ENCODE data around the gene SKIC3. TPM values are rescaled to one million over a fixed set of nuclear protein-coding genes. Genes with fewer than 3 reads are reported as not detected.

Gene SKIC3
- total and polyA plus RNA-seq, 4 experiments from 2014 or later = 46.4 to 99.9 (median 71.3) TPM

DNA sequence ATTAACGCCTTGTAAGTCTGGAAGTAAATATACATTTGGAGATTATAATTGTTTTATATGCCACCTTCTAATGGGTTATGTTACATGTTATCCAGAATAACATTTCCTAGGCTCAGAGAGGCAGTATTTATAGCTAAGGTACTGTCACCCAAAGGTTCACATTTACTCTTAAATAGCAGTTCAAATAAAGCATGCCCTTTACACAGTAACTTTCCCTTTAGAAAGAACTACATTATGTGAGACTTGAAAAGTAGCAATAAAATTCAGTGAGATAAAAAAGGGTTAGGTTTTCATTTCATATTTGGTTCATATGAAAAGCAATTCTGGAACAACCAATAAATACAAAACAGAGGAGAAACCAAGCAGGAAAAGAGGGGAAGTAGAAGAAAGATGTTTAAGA, 35.1 kb downstream of the SKIC3 start:
- no peak for DNase-seq
- H3K36me3 ChIP-seq (ENCODE audit: insufficient read depth, low read length) = peaks cover 31% of the 10 kb centered on the region
- Mint-ChIP-seq H3K27me3 (no peaks in the 10 kb centered on the region), H3K4me1 (peaks cover 0 to 1% (median 0%) of the 10 kb centered on the region in 4 donors), H3K27ac (no peak overlapping the region), H3K36me3 (peaks cover 61 to 65% of the 10 kb centered on the region in 2 donors), H3K9me3 (no peaks in the 10 kb centered on the region), H3K4me3 (no peak overlapping the region)
- H3K4me3 ChIP-seq (ENCODE audit: low read length in 2 of 2) = no peak overlapping the region
- CTCF ChIA-PET (ENCODE audit: partially characterized antibody) = no interaction called here
- H3K9me3 ChIP-seq (ENCODE audit: control insufficient read depth in 1 of 2, low read length in 2 of 2) = no peaks in the 10 kb centered on the region
- POLR2A ChIA-PET (ENCODE audit: partially characterized antibody) = no interaction called here
- intact Hi-C loops (cut with micrococcal nuclease) = no loop called here
- no peaks in the 10 kb centered on the region for H3K27me3 ChIP-seq (ENCODE audit: insufficient read depth, low read length)
- H3K4me1 ChIP-seq (ENCODE audit: insufficient read depth, low read length) = no peaks in the 10 kb centered on the region
- H3K27ac ChIP-seq (ENCODE audit: low read depth, low read length) = no peak overlapping the region

GRCh38 chr5:95519151-95519550, 35.6 kb downstream of the SKIC3 start:
- Histone ChIP-seq H3K27me3 (ENCODE audit: insufficient read depth, low read length) (no peaks in the 10 kb centered on the region), H3K27ac (ENCODE audit: low read depth, low read length) (no peak overlapping the region), H3K4me3 (ENCODE audit: low read length in 2 of 2) (no peak overlapping the region), H3K9me3 (ENCODE audit: control insufficient read depth in 1 of 2, low read length in 2 of 2) (no peaks in the 10 kb centered on the region), H3K4me1 (ENCODE audit: insufficient read depth, low read length) (no peaks in the 10 kb centered on the region), H3K36me3 (ENCODE audit: insufficient read depth, low read length) (peaks cover 34% of the 10 kb centered on the region)
- no peak for DNase-seq
- intact Hi-C loops (cut with micrococcal nuclease) = no loop called here
- H3K4me3 Mint-ChIP-seq = no peak overlapping the region
- ChIA-PET CTCF (ENCODE audit: partially characterized antibody) (no interaction called here), POLR2A (ENCODE audit: partially characterized antibody) (no interaction called here)
- peak overlapping the region in 2 of 7 donors; percentile 13 to 37 for H3K27ac Mint-ChIP-seq
- peaks cover 0 to 1% (median 0%) of the 10 kb centered on the region in 4 donors for H3K4me1 Mint-ChIP-seq
- no peaks in the 10 kb centered on the region for H3K27me3 Mint-ChIP-seq
- peaks cover 58 to 65% of the 10 kb centered on the region in 2 donors for H3K36me3 Mint-ChIP-seq
- no peaks in the 10 kb centered on the region for H3K9me3 Mint-ChIP-seq

- intact Hi-C loops (cut with micrococcal nuclease) = no loop called here
- Histone ChIP-seq H3K27me3 (ENCODE audit: insufficient read depth, low read length) (no peaks in the 10 kb centered on the region), H3K9me3 (ENCODE audit: control insufficient read depth in 1 of 2, low read length in 2 of 2) (no peaks in the 10 kb centered on the region), H3K36me3 (ENCODE audit: insufficient read depth, low read length) (peaks cover 38% of the 10 kb centered on the region), H3K4me3 (ENCODE audit: low read length in 2 of 2) (no peak overlapping the region), H3K27ac (ENCODE audit: low read depth, low read length) (no peak overlapping the region), H3K4me1 (ENCODE audit: insufficient read depth, low read length) (no peaks in the 10 kb centered on the region)
- Mint-ChIP-seq H3K27me3 (no peaks in the 10 kb centered on the region), H3K9me3 (no peaks in the 10 kb centered on the region), H3K27ac (peak overlapping the region in 1 of 7 donors; percentile 2), H3K4me1 (peaks cover 0 to 1% (median 0%) of the 10 kb centered on the region in 4 donors), H3K4me3 (no peak overlapping the region), H3K36me3 (peaks cover 63 to 68% of the 10 kb centered on the region in 2 donors)
- no peak for DNase-seq
- CTCF ChIA-PET (ENCODE audit: partially characterized antibody) = no interaction called here
- POLR2A ChIA-PET (ENCODE audit: partially characterized antibody) = no interaction called here
These were observed 36.4 kb downstream of the SKIC3 start for GRCh38 chr5:95518417-95518816.

GRCh38 chr5:95511606-95512005, 43.2 kb downstream of the SKIC3 start:
- Histone ChIP-seq H3K27me3 (ENCODE audit: insufficient read depth, low read length) (no peaks in the 10 kb centered on the region), H3K27ac (ENCODE audit: low read depth, low read length) (no peak overlapping the region), H3K36me3 (ENCODE audit: insufficient read depth, low read length) (peaks cover 57% of the 10 kb centered on the region), H3K4me3 (ENCODE audit: low read length in 2 of 2) (no peak overlapping the region), H3K9me3 (ENCODE audit: control insufficient read depth in 1 of 2, low read length in 2 of 2) (no peaks in the 10 kb centered on the region), H3K4me1 (ENCODE audit: insufficient read depth, low read length) (no peaks in the 10 kb centered on the region)
- ChIA-PET POLR2A (ENCODE audit: partially characterized antibody) (no interaction called here), CTCF (ENCODE audit: partially characterized antibody) (no interaction called here)
- Mint-ChIP-seq H3K36me3 (peaks cover 70 to 82% of the 10 kb centered on the region in 2 donors), H3K9me3 (no peaks in the 10 kb centered on the region), H3K4me1 (peaks cover 0 to 3% (median under 1%) of the 10 kb centered on the region in 4 donors), H3K27ac (no peak overlapping the region), H3K4me3 (no peak overlapping the region), H3K27me3 (no peaks in the 10 kb centered on the region)
- no peak for DNase-seq
- intact Hi-C loops (cut with micrococcal nuclease) = no loop called here

GRCh38 chr5:95508550-95508949, 46.2 kb downstream of the SKIC3 start:
- Histone ChIP-seq H3K27ac (ENCODE audit: low read depth, low read length) (no peak overlapping the region), H3K36me3 (ENCODE audit: insufficient read depth, low read length) (peaks cover 46% of the 10 kb centered on the region), H3K27me3 (ENCODE audit: insufficient read depth, low read length) (no peaks in the 10 kb centered on the region), H3K4me3 (ENCODE audit: low read length in 2 of 2) (no peak overlapping the region), H3K4me1 (ENCODE audit: insufficient read depth, low read length) (no peaks in the 10 kb centered on the region), H3K9me3 (ENCODE audit: control insufficient read depth in 1 of 2, low read length in 2 of 2) (no peaks in the 10 kb centered on the region)
- ChIA-PET POLR2A (ENCODE audit: partially characterized antibody) (no interaction called here), CTCF (ENCODE audit: partially characterized antibody) (no interaction called here)
- Mint-ChIP-seq H3K36me3 (peaks cover 63 to 70% of the 10 kb centered on the region in 2 donors), H3K27me3 (no peaks in the 10 kb centered on the region), H3K9me3 (no peaks in the 10 kb centered on the region), H3K4me3 (no peak overlapping the region), H3K27ac (peak overlapping the region in 4 of 7 donors; percentile 5 to 85 (median 50)), H3K4me1 (peaks cover 0 to 3% (median under 1%) of the 10 kb centered on the region in 4 donors)
- intact Hi-C loops (cut with micrococcal nuclease) = no loop called here
- DNase-seq = no peak

Other genes starting within 250 kb of the SKIC3 start
- not detected for gene FAM81B, start 163.6 kb downstream of the SKIC3 start, total RNA-seq
- gene FAM81B, start 163.6 kb downstream of the SKIC3 start, polyA plus RNA-seq = not detected
- 1 to 10 TPM; 6.8 to 7.4 TPM for gene ARSK, start 124 bp upstream of the SKIC3 start, total RNA-seq
- 10 to 100 TPM; 10.0 to 13.2 TPM for gene ARSK, start 124 bp upstream of the SKIC3 start, polyA plus RNA-seq
- 1 to 10 TPM; 1.5 to 2.4 TPM for gene GPR150, start 65.1 kb upstream of the SKIC3 start, total RNA-seq
- 1 to 10 TPM; 3.1 to 6.1 TPM for gene GPR150, start 65.1 kb upstream of the SKIC3 start, polyA plus RNA-seq
- 1 to 10 TPM; 9.1 to 9.3 TPM for gene RFESD, start 91.8 kb upstream of the SKIC3 start, total RNA-seq
- gene RFESD, start 91.8 kb upstream of the SKIC3 start, polyA plus RNA-seq = 10 to 100 TPM in 1 of 2 donors, 1 to 10 TPM in 1; 9.9 to 11.8 TPM
- gene SPATA9, start 128.0 kb upstream of the SKIC3 start, total RNA-seq = not detected
- under 1 TPM in 1 of 2 donors, not detected in 1; 0.09 TPM for gene SPATA9, start 128.0 kb upstream of the SKIC3 start, polyA plus RNA-seq
- under 1 TPM; 0.32 to 0.61 TPM for gene RHOBTB3, start 176.4 kb upstream of the SKIC3 start, total RNA-seq
- gene RHOBTB3, start 176.4 kb upstream of the SKIC3 start, polyA plus RNA-seq = 1 to 10 TPM; 1.6 to 1.8 TPM